Diencephalon (tissue), 1 donor: Measurements from ENCODE around the gene MIS12. TPM values are rescaled to one million over a fixed set of nuclear protein-coding genes. Genes with fewer than 3 reads are reported as not detected.

ENCODE experiments used
- total RNA-seq: library from RNA; depleted of rRNA; stranded (reverse); fragments of >200 nt; gene quantifications from one replicate; pipeline ENCODE4 v1.2.3, GENCODE V29; 2014

MIS12 gene
- total RNA-seq, result 17.5 TPM

DNA sequence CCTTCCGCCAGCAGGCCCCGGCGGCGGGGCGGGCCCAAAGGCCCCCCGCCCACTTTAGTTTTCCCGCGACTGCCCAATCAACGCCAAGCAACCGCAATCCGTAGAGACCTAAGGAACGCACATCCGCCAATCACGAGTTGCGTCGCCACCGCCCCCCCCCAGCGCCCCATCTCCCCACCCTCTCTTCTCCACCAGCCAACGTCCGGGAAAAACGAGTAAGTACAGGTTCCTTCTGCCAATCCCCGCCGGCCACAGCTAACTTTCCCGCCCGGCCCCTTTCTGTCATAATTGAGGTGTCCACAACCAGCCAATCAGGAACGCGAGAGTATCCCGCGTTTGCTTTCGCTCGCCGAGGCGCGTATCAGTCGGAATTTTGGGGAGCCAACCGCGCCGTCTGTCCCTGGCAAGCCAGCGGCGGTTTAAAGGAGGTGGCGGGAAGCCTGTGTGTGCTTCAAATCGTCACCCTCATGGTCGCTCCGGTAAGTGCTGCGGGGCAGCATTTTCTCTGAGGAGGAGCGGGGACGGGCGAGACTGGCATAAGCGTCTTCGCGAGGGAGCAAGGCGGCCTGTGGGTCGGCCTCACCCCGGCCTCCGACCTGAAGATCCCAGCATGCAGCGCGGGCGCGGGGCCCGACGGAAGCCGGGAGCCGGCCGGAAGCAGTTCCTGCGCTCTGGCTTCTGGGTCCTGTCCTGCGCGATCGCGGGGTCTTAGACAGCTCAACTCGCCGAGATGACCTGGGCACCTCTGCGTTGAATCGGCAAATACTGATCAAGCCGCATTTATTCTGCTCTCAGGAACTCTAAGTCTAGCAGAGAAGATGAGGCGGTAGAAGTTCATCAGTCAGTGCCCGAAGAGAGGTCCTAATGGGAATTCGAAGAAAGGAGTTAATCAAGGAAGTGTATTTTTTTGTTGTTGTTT is at the start of gene MIS12:
MIS12 (plus strand) TSS at position 361 of the 919 bp plus-strand sequence. CDS start 2,297 bp downstream, outside the sequence.

GRCh38 chr17:5438716-5439445 is 47.5 kb upstream of the MIS12 start, which contains the start of gene C1QBP:
TSS of gene C1QBP (minus strand) at chr17:5439155. CDS start at chr17:5439073, 82 bp downstream.

DNA sequence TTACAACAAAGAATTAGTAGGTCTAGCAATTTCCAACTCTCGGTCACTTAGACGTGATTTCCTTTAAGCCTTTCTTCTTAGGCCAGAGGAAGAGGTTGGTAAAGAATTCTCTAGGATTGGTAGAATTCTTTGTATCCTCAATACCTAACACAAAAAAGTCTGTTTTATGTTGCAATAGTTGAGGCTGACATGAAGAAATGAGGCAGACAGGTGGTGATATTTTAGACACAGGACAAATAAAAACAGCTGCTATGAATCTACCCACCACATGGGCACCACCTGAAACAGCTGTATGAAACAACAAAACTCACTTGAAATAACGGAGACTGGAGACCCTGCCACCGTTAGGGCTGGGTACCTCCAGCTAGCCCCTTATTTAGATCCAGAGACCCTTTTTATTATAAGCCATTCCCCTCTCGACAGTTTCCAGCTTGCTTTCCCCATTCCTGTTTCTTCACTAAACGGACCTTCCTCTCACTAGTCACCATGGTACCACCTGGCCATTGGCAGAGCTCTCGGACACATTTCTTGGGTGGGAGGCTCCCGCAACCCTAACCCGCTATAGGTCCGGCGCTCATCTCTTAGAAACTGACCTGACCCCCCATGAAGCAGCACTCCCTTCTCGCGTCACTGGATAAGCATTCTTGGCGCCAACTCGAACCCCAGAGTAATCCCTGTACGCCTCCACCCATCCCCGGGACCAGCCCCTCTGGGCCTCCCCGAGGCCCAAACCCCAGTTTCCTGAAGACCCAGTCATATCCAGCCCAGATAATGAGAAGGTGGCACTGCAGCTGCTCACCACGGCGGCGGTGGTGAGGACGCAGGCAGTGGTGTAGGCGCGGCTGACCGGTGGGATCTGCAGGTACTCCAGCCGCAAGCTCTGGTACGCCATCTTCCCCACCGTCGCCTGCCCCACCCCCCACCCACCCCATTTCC is 828 bp upstream of the MIS12 start, which contains the start of gene DERL2:
DERL2 (minus strand) TSS at position 909 of the 936 bp plus-strand sequence; CDS start at position 892, 17 bp downstream.

Other genes with a start within 250 kb of the MIS12 start
- 122 TPM for gene RABEP1, start 204.3 kb upstream of the MIS12 start, total RNA-seq
- 54.4 TPM for gene NUP88, start 66.9 kb upstream of the MIS12 start, total RNA-seq
- 62.3 TPM for gene RPAIN, start 66.4 kb upstream of the MIS12 start, total RNA-seq
- gene C1QBP, start 47.4 kb upstream of the MIS12 start, total RNA-seq, result 134 TPM
- gene DHX33, start 17.6 kb upstream of the MIS12 start, total RNA-seq, result 15.2 TPM
- 55.1 TPM for gene DERL2, start 388 bp upstream of the MIS12 start, total RNA-seq
- 116 TPM for gene NLRP1, start 97.9 kb downstream of the MIS12 start, total RNA-seq